ENCODE measurements around the gene TMPRSS7.

Gene TMPRSS7

DNA sequence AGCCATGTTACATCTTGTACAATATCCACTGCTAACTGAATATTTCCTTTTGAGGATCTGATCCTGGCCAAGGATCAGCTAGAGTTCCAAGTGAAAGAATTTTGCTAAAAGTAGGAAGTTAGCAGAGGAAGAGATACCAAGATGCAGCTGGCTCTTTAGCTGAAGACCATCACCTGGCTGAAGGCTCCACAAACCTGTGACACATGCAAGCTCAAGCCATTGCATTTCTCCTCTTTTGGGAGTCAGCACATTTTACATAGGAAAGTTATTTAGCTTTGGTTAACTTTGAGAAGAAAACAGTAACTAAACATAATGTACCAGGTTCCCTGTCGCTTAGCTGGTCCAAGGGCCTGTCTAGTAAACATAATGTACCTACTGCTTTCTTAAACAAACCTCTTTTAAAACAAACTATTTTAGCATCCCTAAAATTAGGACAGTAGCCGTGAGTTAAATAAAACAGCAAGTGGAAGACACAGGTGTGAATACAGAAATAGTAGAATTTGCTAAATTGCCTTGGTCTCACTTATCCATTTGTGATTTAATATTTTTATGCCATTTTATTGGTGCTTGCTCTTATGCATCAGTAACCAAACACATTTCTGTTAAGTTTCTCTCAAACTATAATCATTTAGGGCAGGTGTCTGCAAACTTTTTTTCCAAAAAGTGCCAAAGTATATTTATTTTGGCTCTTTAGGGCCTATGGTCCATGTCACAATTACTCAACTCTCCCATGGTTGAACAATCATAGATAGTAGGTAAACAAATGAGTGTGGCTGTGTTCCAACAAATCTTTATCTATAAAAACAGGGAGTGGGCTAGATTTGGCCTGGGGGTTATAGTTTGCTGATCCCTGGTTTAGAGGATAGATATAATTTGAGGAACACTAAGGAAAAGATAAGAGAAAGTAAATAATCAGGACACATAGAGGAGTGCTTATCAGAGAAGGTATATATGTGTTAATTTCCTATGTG, 87.3 kb downstream of the TMPRSS7 start:
- no peak for DNase-seq (ENCODE audit: low spot score in 2 of 2)
- Mint-ChIP-seq H3K4me1 (peaks cover 23% of the 10 kb centered on the region), H3K4me3 (no peak overlapping the region), H3K27ac (no peak overlapping the region), H3K36me3 (peaks cover 26% of the 10 kb centered on the region), H3K9me3 (no peaks in the 10 kb centered on the region)
- no peak for ATAC-seq

- Mint-ChIP-seq H3K36me3 (peaks cover 29% of the 10 kb centered on the region), H3K4me3 (no peak overlapping the region), H3K27ac (no peak overlapping the region), H3K9me3 (no peaks in the 10 kb centered on the region), H3K4me1 (peaks cover 24% of the 10 kb centered on the region)
- DNase-seq (ENCODE audit: low spot score in 2 of 2) (no peak), ATAC-seq (no peak)
These were observed 88.3 kb downstream of the TMPRSS7 start for GRCh38 chr3:112122870-112123269.

- Mint-ChIP-seq H3K27ac (no peak overlapping the region), H3K36me3 (peaks cover 25% of the 10 kb centered on the region), H3K4me3 (no peak overlapping the region), H3K4me1 (peaks cover 24% of the 10 kb centered on the region), H3K9me3 (no peaks in the 10 kb centered on the region)
- DNase-seq (ENCODE audit: low spot score in 2 of 2) (no peak), ATAC-seq (no peak)
These were observed 89.0 kb downstream of the TMPRSS7 start for GRCh38 chr3:112123548-112123947.

- Mint-ChIP-seq H3K27ac (no peak overlapping the region), H3K4me1 (peaks cover 23% of the 10 kb centered on the region), H3K9me3 (no peaks in the 10 kb centered on the region), H3K4me3 (no peak overlapping the region), H3K36me3 (peaks cover 25% of the 10 kb centered on the region)
- ATAC-seq, result no peak
- DNase-seq (ENCODE audit: low spot score in 2 of 2), result no peak
These were observed 90.5 kb downstream of the TMPRSS7 start for GRCh38 chr3:112124907-112125607.

DNA sequence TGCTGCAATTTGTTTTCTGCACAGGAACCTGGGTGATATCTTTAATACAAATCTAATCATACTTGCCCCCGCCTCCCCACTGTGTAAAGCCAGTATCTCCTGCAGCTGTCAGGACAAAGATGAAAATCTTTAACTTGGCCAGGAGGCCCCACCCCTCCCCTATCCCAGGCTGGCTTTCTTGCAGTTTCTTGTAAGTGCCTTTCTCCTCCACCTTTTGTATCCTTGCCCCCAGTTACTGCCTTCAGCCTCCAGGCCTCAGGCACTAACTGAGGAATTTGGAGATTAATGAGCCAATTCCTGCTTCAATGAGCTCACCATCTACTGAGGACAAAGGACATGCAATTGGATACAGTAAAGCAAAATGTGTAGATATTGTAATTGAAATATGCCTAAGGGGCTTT, 92.0 kb downstream of the TMPRSS7 start:
- H3K27ac Mint-ChIP-seq, result peak overlapping the region; percentile 73
- H3K4me1 Mint-ChIP-seq, result peaks cover 29% of the 10 kb centered on the region
- no peak for DNase-seq (ENCODE audit: low spot score in 2 of 2)
- ATAC-seq, result no peak
- peak overlapping the region; percentile 43 for H3K4me3 Mint-ChIP-seq
- no peaks in the 10 kb centered on the region for H3K9me3 Mint-ChIP-seq
- peaks cover 25% of the 10 kb centered on the region for H3K36me3 Mint-ChIP-seq

DNA sequence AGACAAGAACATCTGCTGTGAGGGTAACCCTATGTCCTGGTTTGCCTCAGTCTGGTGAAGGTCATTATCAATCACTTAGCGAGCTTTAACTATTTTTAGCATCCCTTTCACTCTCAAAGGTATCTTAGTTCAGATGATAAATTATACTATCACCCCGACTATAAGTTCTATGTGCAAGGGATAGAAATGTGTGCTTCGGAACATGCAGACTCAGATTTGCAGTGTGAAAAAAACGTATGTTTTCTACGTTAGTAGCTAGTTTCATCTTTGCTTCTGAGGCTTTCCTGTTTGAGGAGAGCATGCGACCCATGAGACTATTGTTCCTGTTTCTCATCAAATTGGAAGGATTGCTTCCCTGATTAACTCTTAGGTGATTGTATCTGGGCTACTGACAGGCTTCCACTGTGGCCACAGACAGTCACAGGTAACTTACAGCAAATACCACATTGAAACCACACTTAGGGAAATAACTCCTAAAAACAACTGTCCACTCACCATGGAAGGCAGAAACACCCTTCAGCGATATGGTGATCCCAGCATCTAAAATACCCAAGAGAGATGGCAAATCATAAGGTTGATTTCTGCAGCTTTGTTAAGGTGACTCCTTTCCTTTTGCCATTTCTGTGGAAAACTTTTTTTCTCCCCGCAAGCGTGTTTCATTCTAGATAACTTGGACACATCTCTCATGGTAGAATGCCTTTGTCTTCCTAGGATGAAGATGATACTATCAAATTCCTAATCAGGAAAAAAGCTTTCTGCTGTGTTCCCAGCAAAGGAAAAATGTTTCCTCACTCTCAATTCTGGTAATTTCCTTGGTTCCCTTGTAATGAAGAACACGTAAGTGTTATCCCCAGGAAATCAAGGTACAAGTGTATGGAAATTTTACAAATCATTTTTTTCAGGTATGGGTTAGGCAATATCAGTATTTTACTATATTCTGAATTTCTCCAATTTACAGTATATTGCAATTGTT, 93.3 kb downstream of the TMPRSS7 start:
- peaks cover 23% of the 10 kb centered on the region for H3K36me3 Mint-ChIP-seq
- DNase-seq (ENCODE audit: low spot score in 2 of 2), result no peak
- H3K9me3 Mint-ChIP-seq, result no peaks in the 10 kb centered on the region
- peak; percentile 44 for ATAC-seq
- H3K27ac Mint-ChIP-seq, result peak overlapping the region; percentile 73
- H3K4me3 Mint-ChIP-seq, result peak overlapping the region; percentile 43
- peaks cover 31% of the 10 kb centered on the region for H3K4me1 Mint-ChIP-seq

DNA sequence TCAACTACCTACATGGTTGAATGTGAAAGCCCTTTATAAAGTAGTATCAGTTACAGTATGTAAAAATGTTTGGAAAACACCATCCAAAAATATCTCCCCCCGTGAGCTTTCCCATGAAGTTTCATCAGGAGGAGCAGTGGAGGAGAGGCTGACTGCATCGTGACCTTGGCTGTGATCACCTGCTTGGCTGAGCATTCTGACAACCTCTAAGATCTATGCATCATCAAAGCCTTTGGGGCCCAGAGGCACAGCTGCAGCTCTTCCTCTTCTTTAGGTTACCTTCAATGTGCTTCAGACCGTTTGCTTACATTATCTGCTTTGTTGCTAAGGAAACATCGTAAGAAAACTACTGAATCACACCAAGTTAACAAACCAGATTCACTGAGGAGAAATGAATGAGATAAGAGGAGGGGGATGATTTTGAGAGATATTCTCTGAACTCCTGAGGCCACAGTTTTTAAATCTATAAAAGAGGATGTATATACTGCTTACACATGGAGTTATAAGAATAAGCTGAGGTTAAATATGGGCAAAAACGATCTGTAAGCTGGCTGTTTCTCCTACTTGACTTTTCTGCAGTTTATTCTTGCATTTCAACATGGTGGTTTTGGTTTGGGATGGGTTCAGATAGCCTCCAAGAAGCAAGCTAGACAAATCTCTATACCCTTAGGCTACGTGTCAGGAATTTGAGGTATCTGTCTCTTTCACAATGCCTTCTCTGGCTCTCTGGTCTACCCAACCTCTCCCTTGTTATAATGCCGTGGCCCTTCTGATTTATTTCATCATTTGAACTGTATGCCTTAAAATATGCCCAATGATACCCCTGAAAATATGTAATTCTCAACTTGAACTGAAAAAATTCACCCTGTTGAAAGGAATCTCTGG, 94.5 kb downstream of the TMPRSS7 start:
- no peaks in the 10 kb centered on the region for H3K9me3 Mint-ChIP-seq
- H3K4me3 Mint-ChIP-seq, result peak overlapping the region; percentile 17

DNA sequence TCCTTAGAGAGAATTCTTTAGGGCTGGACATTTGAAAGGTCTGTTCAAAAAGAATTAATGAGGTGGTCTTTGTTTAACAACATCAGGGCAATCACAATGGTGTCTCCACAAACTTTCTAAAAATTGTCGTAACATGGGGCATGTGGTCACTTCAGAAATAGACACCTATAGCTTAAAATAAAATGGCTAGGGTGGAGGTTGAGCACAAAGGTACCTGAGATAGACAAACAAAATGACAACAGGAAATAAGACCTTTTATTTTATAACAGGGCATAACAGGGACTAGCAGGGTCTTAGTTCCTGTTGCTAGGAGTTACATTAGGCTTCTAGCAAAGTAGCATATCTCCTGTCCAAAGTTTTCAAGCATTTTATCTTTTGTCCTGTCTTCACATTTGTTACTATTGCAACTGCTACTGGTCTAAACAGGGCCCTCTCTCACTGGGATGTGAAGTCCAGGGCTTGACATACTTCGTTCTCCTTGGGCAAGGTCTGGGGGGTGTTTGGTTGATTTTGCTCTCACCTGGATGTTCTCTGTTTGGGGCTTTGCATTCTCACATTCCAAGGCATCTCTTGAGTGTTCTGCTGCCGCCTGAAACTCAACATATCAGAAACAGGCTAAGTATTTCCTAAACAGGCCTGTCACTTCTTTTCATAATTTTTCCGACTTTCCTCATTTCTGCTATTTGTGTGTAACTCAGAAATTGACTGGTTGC, 95.5 kb downstream of the TMPRSS7 start:
- H3K4me1 Mint-ChIP-seq, result peaks cover 54% of the 10 kb centered on the region
- H3K9me3 Mint-ChIP-seq, result no peaks in the 10 kb centered on the region
- H3K4me3 Mint-ChIP-seq, result peak overlapping the region; percentile 20
- DNase-seq (ENCODE audit: low spot score in 2 of 2) (no peak), ATAC-seq (no peak)
- peaks cover 17% of the 10 kb centered on the region for H3K36me3 Mint-ChIP-seq
- peak overlapping the region; percentile 66 for H3K27ac Mint-ChIP-seq

More for the DNA sequence above, 94.5 kb downstream of the TMPRSS7 start:
- Mint-ChIP-seq H3K4me1 (peaks cover 44% of the 10 kb centered on the region), H3K27ac (peak overlapping the region; percentile 66), H3K36me3 (peaks cover 25% of the 10 kb centered on the region)
- DNase-seq (ENCODE audit: low spot score in 2 of 2) (no peak), ATAC-seq (peak; percentile 80)

DNA sequence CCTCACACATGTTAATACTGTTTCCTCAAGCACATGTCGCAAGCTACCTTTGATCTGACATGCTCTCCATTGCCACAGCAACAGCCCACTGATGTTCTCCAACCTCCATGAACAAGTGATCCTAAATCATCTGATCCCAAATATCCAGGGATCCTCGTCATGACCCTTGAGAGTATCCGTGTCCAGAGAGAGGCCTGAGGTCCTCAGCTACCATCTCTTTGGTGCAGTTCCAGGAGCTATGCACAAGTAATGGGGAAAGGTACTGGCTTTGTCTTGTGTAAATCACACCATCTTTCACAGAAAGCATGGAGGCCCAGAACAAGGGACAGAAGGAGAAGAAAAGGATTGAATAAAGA, 96.1 kb downstream of the TMPRSS7 start:
- Mint-ChIP-seq H3K4me1 (peaks cover 56% of the 10 kb centered on the region), H3K36me3 (peaks cover 17% of the 10 kb centered on the region), H3K9me3 (no peaks in the 10 kb centered on the region), H3K4me3 (peak overlapping the region; percentile 20), H3K27ac (peak overlapping the region; percentile 66)
- DNase-seq (ENCODE audit: low spot score in 2 of 2) (no peak), ATAC-seq (no peak)

Data from stimulated activated effector memory CD8-positive, alpha-beta T cell treated with anti-CD3 and anti-CD28 coated beads, Interleukin-12 subunit alpha, Interleukin-12 subunit beta, amount 100 ng/mL, for 72 hours (primary cell).